HG02970 (cell line): Measurements from ENCODE around the gene NKX2-3.

Source experiments
- ATAC-seq: cut with Tn5 transposase; IDR thresholded peaks from one replicate; pipeline ENCODE4 v1.9.1; 2021; ENCODE audit warnings: mild to moderate bottlenecking, moderate library complexity, moderate number of reproducible peaks; ENCODE audit not compliant: unreplicated experiment, low FRiP score

NKX2-3 gene

GRCh38 chr10:99525897-99526296, 6.8 kb upstream of the NKX2-3 start:
- ATAC-seq: no peak

GRCh38 chr10:99526861-99527504, 5.8 kb upstream of the NKX2-3 start:
- no peak for ATAC-seq

- ATAC-seq: no peak
Measured at GRCh38 chr10:99527526-99528493, 4.9 kb upstream of the NKX2-3 start.

- ATAC-seq: no peak
Measured at GRCh38 chr10:99528494-99529441, 4.0 kb upstream of the NKX2-3 start.

GRCh38 chr10:99529591-99530107, 3.1 kb upstream of the NKX2-3 start:
- no peak for ATAC-seq

GRCh38 chr10:99530108-99531025, 2.4 kb upstream of the NKX2-3 start:
- ATAC-seq: no peak

GRCh38 chr10:99531026-99531695, 1.6 kb upstream of the NKX2-3 start:
- ATAC-seq: no peak

GRCh38 chr10:99531696-99532593, 797 bp upstream of the NKX2-3 start:
- no peak for ATAC-seq

- no peak for ATAC-seq
Measured at GRCh38 chr10:99533496-99534449, 1.0 kb downstream of the NKX2-3 start.

- ATAC-seq: no peak
Measured at GRCh38 chr10:99534450-99534938, 1.8 kb downstream of the NKX2-3 start.

- ATAC-seq: no peak
Measured at GRCh38 chr10:99534939-99535763, 2.4 kb downstream of the NKX2-3 start.

GRCh38 chr10:99535764-99536337, 3.1 kb downstream of the NKX2-3 start:
- no peak for ATAC-seq

- no peak for ATAC-seq
Measured at GRCh38 chr10:99536338-99537085, 3.8 kb downstream of the NKX2-3 start.

- no peak for ATAC-seq
Measured at GRCh38 chr10:99537086-99537988, 4.6 kb downstream of the NKX2-3 start.
